RPMI8226 (cell line): ENCODE measurements around the gene CBX4.

ENCODE experiments used
- DNase-seq: peaks from one replicate; pipeline ENCODE4 v3.0.0-alpha.2; 2015

Gene CBX4

DNA sequence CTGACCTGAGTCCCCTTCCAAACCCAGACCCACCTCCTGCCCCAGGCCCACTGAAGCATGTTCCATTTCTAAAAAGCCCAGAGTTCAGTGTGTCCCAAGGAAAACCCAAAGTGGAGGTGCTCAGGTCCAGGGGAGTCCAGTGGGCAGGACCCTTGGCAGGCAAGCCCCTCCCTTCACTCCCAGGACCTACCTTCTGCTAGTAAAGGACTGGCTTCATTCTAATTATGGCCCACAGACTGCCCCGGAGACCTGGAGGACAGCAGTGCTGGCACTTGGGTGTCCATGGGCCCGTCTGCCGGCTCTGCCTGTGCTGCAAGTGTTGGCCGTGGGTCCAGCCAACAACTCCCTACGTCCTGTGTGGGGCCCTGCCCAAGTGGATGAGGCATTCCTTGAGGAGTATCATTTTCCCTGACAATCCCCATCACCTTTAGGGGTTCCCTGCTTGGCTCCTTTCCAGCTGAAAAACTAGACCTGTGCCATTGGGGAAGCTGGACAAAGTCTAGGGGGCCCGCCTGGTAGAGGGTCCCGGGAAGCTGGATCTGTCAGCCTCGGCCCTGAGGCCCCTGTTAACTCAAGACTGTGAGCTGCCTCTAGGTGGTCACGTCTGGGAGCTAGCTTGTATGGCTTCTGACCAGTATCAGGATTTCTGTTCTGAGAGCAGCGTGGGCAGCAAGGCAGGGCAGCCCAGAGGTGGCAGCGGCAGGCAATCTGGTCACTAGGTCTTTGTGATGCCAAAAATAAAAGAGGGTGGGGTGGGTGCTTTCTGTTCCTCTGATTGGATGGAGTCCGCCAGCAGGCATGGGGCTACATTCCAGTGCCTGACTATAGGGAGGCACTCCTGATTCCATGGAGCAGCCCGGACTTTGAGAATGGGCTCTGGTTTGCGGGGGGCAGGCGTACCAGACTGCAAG is 53.1 kb downstream of the CBX4 start:
- DNase-seq: no peak

DNA sequence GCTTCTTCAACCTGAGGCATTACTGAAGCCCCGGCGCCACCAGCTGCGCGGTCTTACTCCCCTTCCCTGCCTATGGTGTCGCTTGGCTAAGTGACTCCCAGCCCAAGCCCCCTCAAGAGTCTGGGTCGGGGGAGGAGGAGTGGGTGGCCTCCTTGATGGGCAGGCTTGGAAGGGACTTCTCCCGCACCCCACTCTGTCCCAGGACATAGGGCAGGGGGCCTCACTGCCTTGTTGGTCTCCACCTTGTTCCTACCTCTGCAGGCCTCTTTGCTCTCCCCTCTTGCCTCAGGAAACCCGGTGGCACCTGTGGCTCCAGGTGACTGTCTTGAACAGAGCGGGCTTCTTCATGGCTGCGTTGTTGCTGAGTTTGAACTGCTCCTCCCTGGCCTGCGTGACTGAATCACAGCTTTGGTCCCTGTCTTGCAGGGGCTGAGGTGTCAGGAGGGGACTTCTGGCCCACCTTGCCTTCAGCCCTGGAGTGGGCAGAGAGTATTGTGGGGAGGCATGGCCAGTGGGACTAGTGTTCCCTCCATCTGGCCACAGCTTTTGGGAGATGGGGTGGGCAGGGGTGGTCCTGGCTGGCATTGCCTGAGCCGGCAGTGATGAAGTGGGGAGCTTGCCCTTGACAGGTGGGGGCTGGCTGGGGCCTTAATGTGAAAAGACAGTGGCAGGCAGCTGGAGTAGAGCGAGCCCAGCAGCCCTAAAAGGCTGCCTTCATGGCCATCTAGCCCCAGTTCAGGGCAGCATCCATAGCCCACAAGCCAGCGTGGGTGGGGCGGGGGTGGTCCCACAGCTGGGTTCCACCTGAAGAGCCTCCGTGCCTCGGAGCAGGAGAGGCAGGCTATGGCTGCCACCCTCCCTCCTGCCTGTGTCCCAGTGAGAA is 54.0 kb downstream of the CBX4 start:
- no peak for DNase-seq

DNA sequence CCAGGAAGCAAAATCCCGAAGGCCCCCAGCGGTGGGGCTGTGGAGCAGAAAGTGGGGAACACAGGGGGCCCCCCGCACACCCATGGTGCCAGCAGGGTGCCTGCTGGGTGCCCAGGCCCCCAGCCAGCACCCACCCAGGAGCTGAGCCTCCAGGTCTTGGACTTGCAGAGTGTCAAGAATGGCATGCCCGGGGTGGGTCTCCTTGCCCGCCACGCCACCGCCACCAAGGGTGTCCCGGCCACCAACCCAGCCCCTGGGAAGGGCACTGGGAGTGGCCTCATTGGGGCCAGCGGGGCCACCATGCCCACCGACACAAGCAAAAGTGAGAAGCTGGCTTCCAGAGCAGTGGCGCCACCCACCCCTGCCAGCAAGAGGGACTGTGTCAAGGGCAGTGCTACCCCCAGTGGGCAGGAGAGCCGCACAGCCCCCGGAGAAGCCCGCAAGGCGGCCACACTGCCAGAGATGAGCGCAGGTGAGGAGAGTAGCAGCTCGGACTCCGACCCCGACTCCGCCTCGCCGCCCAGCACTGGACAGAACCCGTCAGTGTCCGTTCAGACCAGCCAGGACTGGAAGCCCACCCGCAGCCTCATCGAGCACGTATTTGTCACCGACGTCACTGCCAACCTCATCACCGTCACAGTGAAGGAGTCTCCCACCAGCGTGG is 54.8 kb downstream of the CBX4 start:
- no peak for DNase-seq

DNA sequence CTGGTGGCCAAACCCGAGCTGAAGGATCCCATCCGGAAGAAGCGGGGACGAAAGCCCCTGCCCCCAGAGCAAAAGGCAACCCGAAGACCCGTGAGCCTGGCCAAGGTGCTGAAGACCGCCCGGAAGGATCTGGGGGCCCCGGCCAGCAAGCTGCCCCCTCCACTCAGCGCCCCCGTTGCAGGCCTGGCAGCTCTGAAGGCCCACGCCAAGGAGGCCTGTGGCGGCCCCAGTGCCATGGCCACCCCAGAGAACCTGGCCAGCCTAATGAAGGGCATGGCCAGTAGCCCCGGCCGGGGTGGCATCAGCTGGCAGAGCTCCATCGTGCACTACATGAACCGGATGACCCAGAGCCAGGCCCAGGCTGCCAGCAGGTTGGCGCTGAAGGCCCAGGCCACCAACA is 55.3 kb downstream of the CBX4 start:
- DNase-seq: no peak
